AG09309 (cell line): ENCODE measurements around the gene CYB5R4.
"Not testable (repeated sequence)": the region's sequence is repeated elsewhere in the genome, so short reads cannot be mapped to it uniquely, and the experiment has no call there.

Source experiments
- DNase-seq: peaks from one replicate; pipeline ENCODE4 v3.0.0-alpha.2; 2010; ENCODE audit warnings: low read depth
- H3K4me3 ChIP-seq: 2 replicates; pipeline ENCODE4 v1.5.1; 2011; ENCODE audit warnings: mild to moderate bottlenecking, low read depth, low read length, moderate library complexity; ENCODE audit not compliant: control insufficient read depth
- TF ChIP-seq, protein P1 (sequence below): IDR thresholded peaks from 2 replicates; pipeline ENCODE4 v1.5.1; 2011; ENCODE audit warnings: mild to moderate bottlenecking, low read depth, low read length, inconsistent platforms; ENCODE audit not compliant: insufficient read depth, control insufficient read depth; ENCODE audit errors: missing control alignments

The CYB5R4 gene

DNA sequence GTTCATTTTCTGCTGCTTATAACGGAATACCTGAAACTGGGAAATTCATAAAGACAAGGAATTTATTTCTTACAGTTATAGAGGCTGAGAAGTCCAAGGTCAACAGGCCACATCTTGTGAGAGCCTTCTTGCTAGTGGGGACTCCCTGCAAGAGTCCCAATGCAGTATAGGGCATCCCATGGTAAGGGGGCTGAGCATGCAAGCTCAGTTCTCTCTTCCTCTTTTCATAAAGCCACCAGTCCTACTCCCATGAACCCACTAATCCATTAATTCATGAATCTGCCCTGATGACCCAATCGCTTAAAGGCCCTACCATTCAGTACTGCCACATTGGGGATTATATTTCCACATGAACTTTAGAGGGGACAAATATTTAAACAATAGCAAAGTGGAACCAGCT, 26.5 kb downstream of the CYB5R4 start:
- TF ChIP-seq, protein P1, sequence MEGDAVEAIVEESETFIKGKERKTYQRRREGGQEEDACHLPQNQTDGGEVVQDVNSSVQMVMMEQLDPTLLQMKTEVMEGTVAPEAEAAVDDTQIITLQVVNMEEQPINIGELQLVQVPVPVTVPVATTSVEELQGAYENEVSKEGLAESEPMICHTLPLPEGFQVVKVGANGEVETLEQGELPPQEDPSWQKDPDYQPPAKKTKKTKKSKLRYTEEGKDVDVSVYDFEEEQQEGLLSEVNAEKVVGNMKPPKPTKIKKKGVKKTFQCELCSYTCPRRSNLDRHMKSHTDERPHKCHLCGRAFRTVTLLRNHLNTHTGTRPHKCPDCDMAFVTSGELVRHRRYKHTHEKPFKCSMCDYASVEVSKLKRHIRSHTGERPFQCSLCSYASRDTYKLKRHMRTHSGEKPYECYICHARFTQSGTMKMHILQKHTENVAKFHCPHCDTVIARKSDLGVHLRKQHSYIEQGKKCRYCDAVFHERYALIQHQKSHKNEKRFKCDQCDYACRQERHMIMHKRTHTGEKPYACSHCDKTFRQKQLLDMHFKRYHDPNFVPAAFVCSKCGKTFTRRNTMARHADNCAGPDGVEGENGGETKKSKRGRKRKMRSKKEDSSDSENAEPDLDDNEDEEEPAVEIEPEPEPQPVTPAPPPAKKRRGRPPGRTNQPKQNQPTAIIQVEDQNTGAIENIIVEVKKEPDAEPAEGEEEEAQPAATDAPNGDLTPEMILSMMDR: no peak
- H3K4me3 ChIP-seq: no peak overlapping the region
- DNase-seq: no peak

DNA sequence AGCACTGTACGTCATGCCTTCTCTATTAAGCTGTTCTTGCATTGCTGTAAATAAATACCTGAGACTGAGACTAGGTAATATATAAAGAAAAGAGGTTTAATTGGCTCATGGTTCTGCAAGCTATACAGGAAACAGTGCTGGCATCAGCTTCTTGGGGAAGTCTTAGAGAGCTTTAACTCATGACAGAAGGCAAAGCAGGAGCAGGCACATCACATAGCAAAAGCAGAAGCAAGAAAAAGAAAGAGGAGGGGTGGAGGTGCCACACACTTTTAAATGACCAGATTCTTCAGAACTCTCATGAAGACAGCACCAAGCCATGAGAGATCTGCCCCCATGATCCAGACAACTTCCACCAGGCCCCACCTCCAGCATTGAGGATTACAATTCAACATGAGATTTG, 30.1 kb downstream of the CYB5R4 start:
- DNase-seq: no peak
- no peak overlapping the region for H3K4me3 ChIP-seq
- TF ChIP-seq, protein P1: no peak

DNA sequence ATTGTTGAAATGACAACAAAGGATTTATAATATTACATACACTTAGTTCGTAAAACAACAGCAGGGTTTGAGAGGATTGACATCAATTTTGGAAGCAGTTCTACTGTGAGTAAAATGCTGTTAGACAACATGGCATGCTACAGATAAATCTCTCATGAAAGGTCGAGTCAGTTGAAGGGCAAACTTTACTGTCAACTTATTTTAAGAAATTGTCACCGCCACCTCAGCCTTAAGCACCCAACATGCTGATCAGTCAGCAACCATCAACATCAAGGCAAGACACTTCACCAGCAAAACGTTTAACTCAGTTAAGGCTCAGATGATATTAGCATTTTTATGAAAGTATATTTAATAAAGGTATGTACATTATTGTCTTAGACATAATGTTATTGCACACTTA, 31.0 kb downstream of the CYB5R4 start:
- DNase-seq: no peak
- TF ChIP-seq, protein P1: no peak
- no peak overlapping the region for H3K4me3 ChIP-seq

DNA sequence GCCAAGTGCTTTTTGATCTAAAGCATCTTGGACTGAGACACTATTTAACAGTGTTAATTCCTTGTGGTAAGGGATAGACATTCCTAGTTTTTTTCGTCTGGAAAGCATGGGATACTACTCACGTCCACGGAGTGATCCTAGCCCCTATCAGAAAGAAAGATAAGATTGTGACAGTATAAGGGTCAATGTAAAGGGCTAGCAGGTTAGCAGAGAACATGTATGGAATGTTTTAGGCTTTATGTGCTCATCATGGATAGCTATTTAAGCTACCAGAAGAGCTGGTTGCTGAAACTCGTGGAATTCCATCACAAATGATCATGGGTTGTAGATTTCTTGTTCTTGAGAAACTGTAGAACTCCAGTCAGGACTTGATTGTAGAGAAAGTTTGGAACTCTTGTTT, 32.1 kb downstream of the CYB5R4 start:
- no peak for DNase-seq
- H3K4me3 ChIP-seq: no peak overlapping the region
- TF ChIP-seq, protein P1: no peak

DNA sequence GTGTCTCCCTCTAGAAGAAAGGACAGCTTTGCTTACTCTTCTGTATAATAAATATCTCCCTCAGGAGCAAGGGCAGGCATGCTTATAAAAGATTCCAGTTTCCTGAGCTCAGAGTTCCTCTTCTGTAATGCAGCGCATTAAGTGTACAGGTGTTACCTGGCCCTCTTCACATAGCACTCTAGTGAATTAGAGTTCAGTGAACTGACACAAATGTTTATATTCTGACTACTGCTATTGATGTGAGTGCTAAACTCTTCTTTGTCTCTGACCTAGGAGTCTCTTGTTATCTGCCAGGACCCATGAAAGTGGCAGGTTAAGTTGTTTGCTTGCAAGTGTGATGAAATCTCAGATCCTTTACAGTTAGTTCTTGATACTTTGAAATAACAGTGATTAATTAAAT, 33.5 kb downstream of the CYB5R4 start:
- no peak overlapping the region for H3K4me3 ChIP-seq
- TF ChIP-seq, protein P1: no peak
- no peak for DNase-seq

DNA sequence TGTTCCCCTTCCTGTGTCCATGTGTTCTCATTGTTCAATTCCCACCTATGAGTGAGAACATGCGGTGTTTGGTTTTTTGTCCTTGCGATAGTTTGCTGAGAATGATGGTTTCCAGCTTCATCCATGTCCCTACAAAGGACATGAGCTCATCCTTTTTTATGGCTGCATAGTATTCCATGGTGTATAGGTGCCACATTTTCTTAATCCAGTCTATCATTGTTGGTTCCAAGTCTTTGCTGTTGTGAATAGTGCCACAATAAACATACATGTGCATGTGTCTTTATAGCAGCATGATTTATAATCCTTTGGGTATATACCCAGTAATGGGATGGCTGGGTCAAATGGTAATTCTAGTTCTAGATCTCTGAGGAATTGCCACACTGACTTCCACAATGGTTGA, 37.6 kb downstream of the CYB5R4 start:
- DNase-seq, H3K4me3 ChIP-seq: not testable (repeated sequence)

DNA sequence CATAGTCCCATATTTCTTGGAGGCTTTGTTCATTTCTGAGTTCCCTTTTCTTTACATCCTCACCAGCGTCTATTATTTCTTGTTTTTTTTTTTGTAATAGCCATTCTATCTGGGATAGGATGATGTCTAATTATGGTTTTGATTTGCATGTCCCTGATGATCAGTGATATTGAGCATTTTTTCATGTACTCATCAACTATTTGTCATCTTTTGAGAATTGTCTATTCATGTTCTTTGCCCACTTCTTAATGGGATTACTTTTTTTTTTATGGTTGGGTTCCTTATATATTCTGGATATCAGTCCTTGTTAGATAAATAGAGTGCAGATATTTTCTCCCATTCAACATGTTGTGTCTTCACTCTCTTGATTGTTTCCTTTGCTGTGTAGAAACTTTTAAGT, 42.1 kb downstream of the CYB5R4 start:
- no peak overlapping the region for H3K4me3 ChIP-seq
- TF ChIP-seq, protein P1: no peak
- DNase-seq: no peak
